Urinary bladder (tissue), 4 donors: ENCODE measurements around the gene PRKG1. TPM values are rescaled to one million over a fixed set of nuclear protein-coding genes. Genes with fewer than 3 reads are reported as not detected.
"Not testable (repeated sequence)": the region's sequence is repeated elsewhere in the genome, so short reads cannot be mapped to it uniquely, and the experiment has no call there.

Experiments used
- DNase-seq: peaks from one replicate; pipeline ENCODE4 v3.0.0-alpha.2; 2015; ENCODE audit errors: extremely low spot score
- H3K27ac ChIP-seq: one replicate; pipeline ENCODE4 v1.5.1; 2013; ENCODE audit warnings: low read depth, mild to moderate bottlenecking, moderate library complexity
- H3K36me3 ChIP-seq: one replicate; pipeline ENCODE4 v1.6.1; 2013; ENCODE audit warnings: mild to moderate bottlenecking, moderate library complexity; ENCODE audit not compliant: insufficient read depth
- H3K4me1 ChIP-seq: one replicate; pipeline ENCODE4 v1.6.1; 2013; ENCODE audit warnings: mild to moderate bottlenecking, moderate library complexity; ENCODE audit not compliant: insufficient read depth
- H3K4me3 ChIP-seq: one replicate; pipeline ENCODE4 v1.5.1; 2013; ENCODE audit warnings: low read depth, low read length
- WGBS: extraction: QIAGEN DNeasy Blood & Tissue Kit; methylation state at CpG from one replicate; pipeline ENCODE4 v1.1.7; 2013; 5-methylcytosine and 5-hydroxymethylcytosine counted together
- polyA plus RNA-seq: library from polyadenylated mRNA; stranded (reverse); fragments of 200-250 nt; gene quantifications from one replicate; pipeline ENCODE4 v1.2.3, GENCODE V29; 2013
- total RNA-seq: library from RNA; depleted of rRNA; stranded (reverse); fragments of >200 nt; gene quantifications from one replicate; pipeline ENCODE4 v1.2.3, GENCODE V29; 2014
- donor health status: healthy with polysubstance abuse.
- donor health status: healthy.

PRKG1 gene
- total and polyA plus RNA-seq, 2 donors = 17.1 to 126 TPM

GRCh38 chr10:51270936-51271530 is 196.7 kb downstream of the PRKG1 start:
- Histone ChIP-seq H3K27ac (no peak overlapping the region), H3K4me3 (no peak overlapping the region), H3K36me3 (no peaks in the 10 kb centered on the region), H3K4me1 (no peaks in the 10 kb centered on the region)
- DNase-seq = no peak
- 89% methylated on average over 2 of the region's 2 CpGs for WGBS

GRCh38 chr10:51272099-51272498 is 197.8 kb downstream of the PRKG1 start:
- WGBS = 77% methylated on average over 2 of the region's 2 CpGs

GRCh38 chr10:51272555-51272954 is 198.3 kb downstream of the PRKG1 start:
- H3K4me1 ChIP-seq = no peaks in the 10 kb centered on the region
- no peak overlapping the region for H3K4me3 ChIP-seq
- WGBS = 28% methylated on average over 1 of the region's 1 CpG
- no peaks in the 10 kb centered on the region for H3K36me3 ChIP-seq
- DNase-seq = peak; percentile 26
- H3K27ac ChIP-seq = no peak overlapping the region

More at GRCh38 chr10:51272099-51272498, 197.8 kb downstream of the PRKG1 start:
- H3K36me3 ChIP-seq, H3K27ac ChIP-seq, H3K4me3 ChIP-seq, DNase-seq, H3K4me1 ChIP-seq: not testable (repeated sequence)

- WGBS = 80% methylated on average over 5 of the region's 5 CpGs
Measured at GRCh38 chr10:51273574-51273973, 199.3 kb downstream of the PRKG1 start.

GRCh38 chr10:51276097-51276496 is 201.8 kb downstream of the PRKG1 start:
- DNase-seq, H3K36me3 ChIP-seq, H3K27ac ChIP-seq, H3K4me3 ChIP-seq, H3K4me1 ChIP-seq: not testable (repeated sequence)
- WGBS = 97% methylated on average over 6 of the region's 6 CpGs

More at GRCh38 chr10:51273574-51273973, 199.3 kb downstream of the PRKG1 start:
- no peaks in the 10 kb centered on the region for H3K4me1 ChIP-seq
- H3K36me3 ChIP-seq = no peaks in the 10 kb centered on the region
- H3K27ac ChIP-seq = no peak overlapping the region
- no peak for DNase-seq
- H3K4me3 ChIP-seq = no peak overlapping the region

- H3K4me3 ChIP-seq, H3K36me3 ChIP-seq, H3K4me1 ChIP-seq, DNase-seq, H3K27ac ChIP-seq: not testable (repeated sequence)
- WGBS = 89% methylated on average over 5 of the region's 5 CpGs
Measured at GRCh38 chr10:51281387-51281786, 207.1 kb downstream of the PRKG1 start.

GRCh38 chr10:51285601-51286000 is 211.3 kb downstream of the PRKG1 start:
- H3K36me3 ChIP-seq = no peaks in the 10 kb centered on the region
- DNase-seq = no peak
- 97% methylated on average over 3 of the region's 3 CpGs for WGBS
- no peaks in the 10 kb centered on the region for H3K4me1 ChIP-seq
- H3K4me3 ChIP-seq = no peak overlapping the region
- no peak overlapping the region for H3K27ac ChIP-seq

GRCh38 chr10:51288511-51288910 is 214.2 kb downstream of the PRKG1 start:
- DNase-seq = no peak
- H3K36me3 ChIP-seq = no peaks in the 10 kb centered on the region
- no peak overlapping the region for H3K4me3 ChIP-seq
- H3K27ac ChIP-seq = no peak overlapping the region
- no peaks in the 10 kb centered on the region for H3K4me1 ChIP-seq

GRCh38 chr10:51289519-51289918 is 215.2 kb downstream of the PRKG1 start:
- WGBS = 92% methylated on average over 1 of the region's 1 CpG
- H3K36me3 ChIP-seq = no peaks in the 10 kb centered on the region
- H3K27ac ChIP-seq = no peak overlapping the region
- no peak overlapping the region for H3K4me3 ChIP-seq
- DNase-seq = no peak
- no peaks in the 10 kb centered on the region for H3K4me1 ChIP-seq

GRCh38 chr10:51291961-51292360 is 217.7 kb downstream of the PRKG1 start:
- H3K36me3 ChIP-seq = no peaks in the 10 kb centered on the region
- WGBS = 43% methylated on average over 2 of the region's 2 CpGs

GRCh38 chr10:51297438-51297837 is 223.2 kb downstream of the PRKG1 start:
- 99% methylated on average over 2 of the region's 2 CpGs for WGBS

More at GRCh38 chr10:51291961-51292360, 217.7 kb downstream of the PRKG1 start:
- Histone ChIP-seq H3K4me1 (no peaks in the 10 kb centered on the region), H3K27ac (no peak overlapping the region), H3K4me3 (no peak overlapping the region)
- no peak for DNase-seq

GRCh38 chr10:51300617-51301304 is 226.5 kb downstream of the PRKG1 start:
- 24% methylated on average over 2 of the region's 2 CpGs for WGBS
- no peaks in the 10 kb centered on the region for H3K36me3 ChIP-seq
- no peak overlapping the region for H3K27ac ChIP-seq
- no peak overlapping the region for H3K4me3 ChIP-seq
- no peaks in the 10 kb centered on the region for H3K4me1 ChIP-seq
- DNase-seq = no peak

More at GRCh38 chr10:51297438-51297837, 223.2 kb downstream of the PRKG1 start:
- Histone ChIP-seq H3K4me1 (no peaks in the 10 kb centered on the region), H3K36me3 (no peaks in the 10 kb centered on the region), H3K27ac (no peak overlapping the region), H3K4me3 (no peak overlapping the region)
- no peak for DNase-seq

- no peaks in the 10 kb centered on the region for H3K4me1 ChIP-seq
- no peak overlapping the region for H3K27ac ChIP-seq
- no peak for DNase-seq
- no peak overlapping the region for H3K4me3 ChIP-seq
- no peaks in the 10 kb centered on the region for H3K36me3 ChIP-seq
- 62% methylated on average over 5 of the region's 5 CpGs for WGBS
Measured at GRCh38 chr10:51301644-51302043, 227.4 kb downstream of the PRKG1 start.

- no peaks in the 10 kb centered on the region for H3K4me1 ChIP-seq
- whole genome bisulfite sequencing = 22% methylated on average over 1 of the region's 1 CpG
- no peak overlapping the region for H3K4me3 ChIP-seq
- no peak overlapping the region for H3K27ac ChIP-seq
- H3K36me3 ChIP-seq = no peaks in the 10 kb centered on the region
- no peak for DNase-seq
Measured at GRCh38 chr10:51302316-51302715, 228.0 kb downstream of the PRKG1 start.
